ENCODE results near the gene DGAT2. TPM values are rescaled to one million over a fixed set of nuclear protein-coding genes. Genes with fewer than 3 reads are reported as not detected.

The DGAT2 gene
- total RNA-seq, 1 experiment from 2014 or later = 6.4 TPM

DNA sequence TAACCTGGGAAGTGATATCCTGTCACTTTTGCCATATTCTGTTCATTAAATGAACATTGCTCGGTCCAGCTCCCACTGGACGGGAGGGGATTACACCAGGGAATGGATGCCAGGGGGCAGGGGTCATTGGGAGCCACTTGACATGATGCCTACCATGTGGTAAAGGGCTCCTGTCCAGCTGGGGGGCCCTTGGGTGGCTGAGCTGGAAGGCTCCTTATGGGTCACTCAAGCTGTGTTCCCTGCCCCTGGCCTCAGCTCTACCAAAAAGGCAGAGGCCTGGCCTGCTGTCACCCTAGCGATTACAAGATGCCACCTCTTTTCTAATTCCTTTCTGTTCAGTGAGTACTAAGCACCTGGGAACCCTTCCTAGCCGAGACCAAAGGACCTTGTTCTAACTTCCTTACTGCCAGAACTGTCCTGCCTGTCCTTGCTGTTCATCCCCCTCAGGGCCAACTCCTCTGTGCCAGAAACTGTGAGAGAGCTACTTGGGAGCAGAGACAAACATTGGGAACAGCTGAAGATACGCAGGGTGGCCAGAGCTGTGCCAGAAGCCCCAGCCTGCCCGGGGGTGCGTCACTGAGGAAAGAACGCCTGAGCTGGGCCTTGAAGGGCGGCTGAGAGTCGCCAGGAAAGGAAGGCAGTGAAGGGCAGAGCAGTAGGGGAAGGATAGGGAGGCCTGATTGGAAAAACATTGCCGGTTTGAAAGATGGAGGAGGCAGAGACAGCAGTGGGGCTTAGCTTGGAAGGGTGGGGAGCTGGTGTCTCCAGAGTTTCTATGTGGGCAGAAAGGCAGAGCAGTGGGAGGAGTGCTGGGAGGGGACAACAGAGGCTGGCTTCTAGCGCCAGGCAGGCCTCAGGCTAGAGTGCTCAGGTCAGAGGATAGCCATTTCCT, 33.7 kb downstream of the DGAT2 start:
- H3K9me3 Mint-ChIP-seq (ENCODE audit: unreplicated experiment) = no peaks in the 10 kb centered on the region
- H3K4me3 Mint-ChIP-seq (ENCODE audit: unreplicated experiment) = no peak overlapping the region
- CTCF ChIA-PET = interaction anchor here (0.6 to 4.3 kb wide), 34 partner anchors 8 to 516 kb away, joined by 3 to 73 read pairs (median 4); no protein-coding TSS in a partner anchor
- H3K4me1 Mint-ChIP-seq (ENCODE audit: insufficient read depth, unreplicated experiment) = no peaks in the 10 kb centered on the region
- no peak for TF ChIP-seq CTCF (IDR thresholded peaks at IDR 0.05; ENCODE audit: unreplicated experiment)
- H3K36me3 Mint-ChIP-seq (ENCODE audit: insufficient read depth, unreplicated experiment) = peaks cover 12% of the 10 kb centered on the region
- no TSS peak for BruUV-seq (replicated peaks)
- DNase-seq (ENCODE audit: unreplicated experiment) = no peak
- H3K27ac Mint-ChIP-seq (ENCODE audit: low read depth, unreplicated experiment) = no peak overlapping the region
- POLR2A ChIA-PET = interaction anchor here (0.7 to 1.6 kb wide), 4 partner anchors 12 to 65 kb away, joined by 3 read pairs; no protein-coding TSS in a partner anchor
- H3K27me3 Mint-ChIP-seq (ENCODE audit: insufficient read depth, unreplicated experiment) = no peaks in the 10 kb centered on the region
- intact Hi-C loops (cut with micrococcal nuclease) = no loop called here

DNA sequence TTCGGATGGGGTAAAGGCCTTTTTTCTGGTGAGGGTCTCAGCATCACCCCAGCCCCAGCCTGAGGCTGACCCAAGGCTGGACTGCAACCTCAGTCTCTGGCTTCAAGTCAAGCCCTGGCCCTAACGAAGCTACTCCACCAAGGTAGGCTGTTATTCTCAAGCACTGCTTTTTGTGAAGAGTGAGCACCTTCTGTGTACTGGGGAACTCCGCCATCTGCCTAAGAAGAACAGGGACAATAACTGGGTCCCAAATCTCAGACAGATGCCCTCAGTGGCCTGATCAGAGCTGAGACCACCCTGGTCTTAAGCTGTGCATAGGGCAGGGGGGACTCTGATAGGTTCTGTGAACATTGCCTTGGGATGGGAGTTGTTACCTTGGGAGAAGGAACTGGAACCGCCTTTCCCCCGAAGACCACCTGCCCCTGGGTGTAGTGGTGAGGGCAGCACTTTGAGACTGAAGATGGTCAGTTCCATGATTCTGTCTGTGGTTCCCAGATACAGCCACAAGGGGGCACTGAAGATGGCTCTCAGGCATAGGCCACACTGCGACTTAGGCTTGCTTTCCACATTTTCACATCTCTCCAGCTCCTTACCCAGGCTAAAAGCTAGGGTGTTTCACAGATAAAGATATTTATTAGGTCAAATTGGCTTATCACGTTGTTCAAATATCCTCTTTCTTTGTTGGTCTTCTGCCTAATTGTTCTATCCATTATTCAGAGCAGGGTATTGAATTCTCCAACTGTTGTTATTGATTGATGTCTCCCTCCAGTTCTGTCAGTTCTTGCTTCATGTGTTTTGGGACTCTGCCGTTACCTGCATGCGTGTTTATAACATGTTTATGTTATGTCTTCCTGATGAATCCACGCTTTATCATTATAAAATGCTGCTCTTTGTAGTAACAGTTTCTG, 34.6 kb downstream of the DGAT2 start:
- no peak overlapping the region for H3K27ac Mint-ChIP-seq (ENCODE audit: low read depth, unreplicated experiment)
- H3K27me3 Mint-ChIP-seq (ENCODE audit: insufficient read depth, unreplicated experiment) = no peaks in the 10 kb centered on the region
- no TSS peak for BruUV-seq (replicated peaks)
- ChIA-PET POLR2A (interaction anchor here (0.7 to 1.6 kb wide), 5 partner anchors 11 to 64 kb away, joined by 3 read pairs; no protein-coding TSS in a partner anchor), CTCF (interaction anchor here (0.5 to 4.3 kb wide), 33 partner anchors 9 to 774 kb away, joined by 3 to 73 read pairs (median 4); no protein-coding TSS in a partner anchor)
- H3K9me3 Mint-ChIP-seq (ENCODE audit: unreplicated experiment) = no peaks in the 10 kb centered on the region
- no peak overlapping the region for H3K4me3 Mint-ChIP-seq (ENCODE audit: unreplicated experiment)
- H3K36me3 Mint-ChIP-seq (ENCODE audit: insufficient read depth, unreplicated experiment) = peaks cover 12% of the 10 kb centered on the region
- intact Hi-C loops (cut with micrococcal nuclease) = loop anchor here (1.0 kb wide), 5 partner anchors 64 to 515 kb away; no protein-coding TSS in a partner anchor
- H3K4me1 Mint-ChIP-seq (ENCODE audit: insufficient read depth, unreplicated experiment) = no peaks in the 10 kb centered on the region
- peak; percentile 76 for DNase-seq (ENCODE audit: unreplicated experiment)
- TF ChIP-seq CTCF (IDR thresholded peaks at IDR 0.05; ENCODE audit: unreplicated experiment) = peak; percentile 79

- no peaks in the 10 kb centered on the region for H3K9me3 Mint-ChIP-seq (ENCODE audit: unreplicated experiment)
- H3K27ac Mint-ChIP-seq (ENCODE audit: low read depth, unreplicated experiment) = no peak overlapping the region
- BruUV-seq (replicated peaks) = no TSS peak
- peaks cover 11% of the 10 kb centered on the region for H3K4me1 Mint-ChIP-seq (ENCODE audit: insufficient read depth, unreplicated experiment)
- TF ChIP-seq CTCF (IDR thresholded peaks at IDR 0.05; ENCODE audit: unreplicated experiment) = no peak
- ChIA-PET CTCF (interaction anchor here (1.0 to 1.6 kb wide), 2 partner anchors 57 to 58 kb away, joined by 3 to 4 read pairs; no protein-coding TSS in a partner anchor), POLR2A (no interaction called here)
- no peak for DNase-seq (ENCODE audit: unreplicated experiment)
- H3K4me3 Mint-ChIP-seq (ENCODE audit: unreplicated experiment) = no peak overlapping the region
- no peaks in the 10 kb centered on the region for H3K27me3 Mint-ChIP-seq (ENCODE audit: insufficient read depth, unreplicated experiment)
- intact Hi-C loops (cut with micrococcal nuclease) = no loop called here
- peaks cover 6% of the 10 kb centered on the region for H3K36me3 Mint-ChIP-seq (ENCODE audit: insufficient read depth, unreplicated experiment)
Measured at GRCh38 chr11:75809111-75809510, 40.5 kb downstream of the DGAT2 start.

All from MCF 10A (cell line).